GM21367 (cell line): ENCODE measurements around the gene FMNL2.
"Not testable (repeated sequence)": the region's sequence is repeated elsewhere in the genome, so short reads cannot be mapped to it uniquely, and the experiment has no call there.

Source experiments
- ATAC-seq: cut with Tn5 transposase; IDR thresholded peaks from one replicate; pipeline ENCODE4 v1.9.1; 2021; ENCODE audit not compliant: unreplicated experiment

FMNL2 gene

DNA sequence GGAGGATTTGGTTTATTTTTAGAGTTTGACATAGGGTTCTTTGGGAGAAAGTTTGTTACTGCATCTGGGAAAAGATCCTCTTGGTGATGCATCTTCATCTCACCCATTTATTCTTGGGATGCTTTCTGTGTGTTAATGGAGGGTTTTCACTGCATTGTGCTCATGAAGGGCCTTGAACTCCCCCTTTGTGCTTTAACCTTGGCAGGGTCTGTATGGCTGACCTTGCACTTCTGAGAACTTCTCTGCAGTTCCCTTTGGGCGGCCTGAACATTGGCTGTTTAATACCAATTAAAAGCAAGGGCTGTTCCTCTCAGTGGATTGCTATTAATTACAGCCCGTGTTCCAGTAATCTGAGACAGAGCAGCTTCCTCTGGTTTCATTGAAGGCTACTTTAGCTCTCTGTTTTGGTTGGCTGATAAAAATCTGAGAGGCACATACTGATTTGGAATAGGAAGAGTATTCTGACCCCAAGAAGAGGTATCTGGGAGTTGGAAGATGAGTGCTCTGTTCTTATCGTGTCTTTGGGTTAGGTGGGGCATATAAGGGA, 37.5 kb downstream of the FMNL2 start:
- ATAC-seq: no peak

DNA sequence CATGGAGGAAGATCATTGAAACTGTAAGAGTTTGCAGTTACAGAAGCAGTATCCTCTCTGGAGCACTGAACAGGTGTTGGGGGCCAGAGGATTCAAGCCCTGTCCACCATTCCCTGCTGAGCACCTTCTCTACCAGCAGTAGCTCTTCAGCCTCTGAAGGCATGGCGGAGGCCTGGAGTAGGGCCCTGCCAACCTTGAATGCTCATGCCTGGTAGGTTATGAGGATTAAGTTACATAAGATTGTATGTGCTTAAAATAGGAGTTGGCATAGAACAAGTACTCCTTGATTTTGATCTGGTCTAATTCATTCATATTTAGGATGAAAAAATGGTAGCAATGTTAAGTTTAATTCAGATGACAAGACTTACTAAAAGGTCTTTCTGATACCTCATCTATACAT, 40.2 kb downstream of the FMNL2 start:
- no peak for ATAC-seq

DNA sequence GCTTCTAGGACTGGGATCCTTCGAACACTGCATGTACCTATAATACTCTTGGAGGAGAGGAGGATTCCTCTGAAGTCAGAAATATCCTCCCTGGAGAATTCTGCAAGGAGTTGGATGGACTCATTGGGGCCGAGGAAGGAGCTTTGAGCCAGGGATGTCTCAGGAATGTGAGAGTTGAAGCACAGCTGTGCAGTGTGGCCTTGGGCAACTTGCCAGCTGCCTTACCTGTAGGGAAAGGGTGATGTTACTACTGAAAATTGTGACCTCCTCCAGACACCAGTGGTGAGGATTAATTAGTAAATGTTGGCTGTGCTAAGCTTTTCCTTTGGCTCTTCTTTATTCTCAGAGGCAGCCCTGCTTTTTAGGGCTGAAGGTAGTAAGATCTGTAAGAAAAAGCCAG, 41.4 kb downstream of the FMNL2 start:
- ATAC-seq: no peak

- no peak for ATAC-seq
These were observed 42.0 kb downstream of the FMNL2 start for GRCh38 chr2:152376968-152377367.

- ATAC-seq: no peak
These were observed 44.1 kb downstream of the FMNL2 start for GRCh38 chr2:152379089-152379488.

GRCh38 chr2:152380261-152381055, 45.5 kb downstream of the FMNL2 start:
- no peak for ATAC-seq

DNA sequence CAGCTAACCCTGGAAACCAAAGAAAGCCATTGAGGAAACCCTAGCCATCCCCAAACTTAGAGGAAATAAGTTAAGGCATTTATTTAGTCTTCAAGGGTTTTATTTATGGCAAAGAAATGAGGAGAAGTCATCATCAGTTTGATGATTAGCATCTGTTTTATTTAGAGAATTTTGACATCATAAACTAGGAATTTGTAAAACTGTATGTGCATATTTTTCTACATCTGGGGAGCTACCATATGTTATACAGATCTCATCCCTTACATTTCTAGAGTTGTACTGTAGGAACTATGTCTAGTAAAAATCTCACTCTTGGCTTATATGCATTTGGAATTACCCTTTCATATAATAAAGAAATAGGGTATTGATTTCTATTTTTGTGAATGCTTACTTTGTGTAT, 48.7 kb downstream of the FMNL2 start:
- no peak for ATAC-seq

GRCh38 chr2:152384992-152385391, 50.0 kb downstream of the FMNL2 start:
- ATAC-seq: no peak

DNA sequence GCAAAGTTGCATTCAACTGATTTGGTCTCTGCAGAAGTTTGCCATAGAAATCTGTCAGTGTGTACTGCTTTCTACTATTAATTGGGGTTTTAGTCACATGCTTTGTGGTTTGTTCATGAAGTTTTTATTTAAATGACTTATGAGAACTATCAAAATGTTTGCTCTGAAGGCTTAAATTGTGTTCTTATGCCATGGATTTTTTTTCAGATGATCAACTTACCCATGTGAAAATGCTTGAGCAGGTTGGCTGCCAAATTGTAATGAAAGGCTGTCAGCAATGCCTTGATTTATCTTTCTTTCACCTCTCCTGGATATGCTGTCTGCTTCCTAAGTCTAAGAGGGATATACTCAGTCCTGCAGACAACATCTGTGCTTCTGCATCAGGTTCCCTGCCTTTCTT, 50.7 kb downstream of the FMNL2 start:
- ATAC-seq: no peak

DNA sequence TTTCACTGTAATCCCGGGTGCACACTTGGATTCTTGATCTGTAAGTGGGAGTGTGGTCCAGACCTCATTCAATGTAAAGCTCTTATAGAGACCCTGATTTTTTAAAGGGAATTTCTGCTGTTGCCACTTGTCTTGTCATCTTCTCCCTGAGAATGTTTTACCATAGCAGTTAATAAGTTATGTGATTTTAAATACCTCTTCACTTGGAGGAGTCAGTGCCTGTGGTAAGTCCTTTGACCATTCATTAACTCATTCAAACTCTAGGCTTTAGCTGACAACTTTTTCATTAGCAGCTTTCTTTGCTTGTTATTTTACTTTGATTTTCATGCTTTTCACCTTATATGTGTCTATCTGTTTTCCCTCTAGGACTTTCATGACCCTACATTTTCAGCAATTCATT, 51.3 kb downstream of the FMNL2 start:
- no peak for ATAC-seq

DNA sequence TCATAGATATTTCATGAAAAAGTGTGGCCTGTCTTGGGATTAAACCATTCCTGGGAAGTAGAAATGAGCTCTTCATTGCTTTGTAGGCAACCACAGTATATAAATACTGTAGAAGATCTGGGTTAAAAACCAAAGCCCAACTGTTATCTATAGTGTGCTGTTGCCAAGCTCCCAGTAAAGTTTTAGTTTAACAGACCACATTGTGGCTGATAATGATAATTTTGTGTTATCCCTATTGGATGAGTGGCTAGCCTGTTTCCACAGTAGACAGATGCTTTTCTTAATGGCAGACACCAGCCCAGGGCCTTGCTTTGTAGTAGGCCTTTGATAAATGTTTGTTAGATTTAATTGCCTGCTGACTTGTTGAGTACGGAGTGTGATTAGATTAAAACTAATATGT, 52.1 kb downstream of the FMNL2 start:
- no peak for ATAC-seq

- not testable (repeated sequence) for ATAC-seq
These were observed 53.3 kb downstream of the FMNL2 start for GRCh38 chr2:152388269-152388668.

GRCh38 chr2:152389483-152389882, 54.5 kb downstream of the FMNL2 start:
- ATAC-seq: no peak

DNA sequence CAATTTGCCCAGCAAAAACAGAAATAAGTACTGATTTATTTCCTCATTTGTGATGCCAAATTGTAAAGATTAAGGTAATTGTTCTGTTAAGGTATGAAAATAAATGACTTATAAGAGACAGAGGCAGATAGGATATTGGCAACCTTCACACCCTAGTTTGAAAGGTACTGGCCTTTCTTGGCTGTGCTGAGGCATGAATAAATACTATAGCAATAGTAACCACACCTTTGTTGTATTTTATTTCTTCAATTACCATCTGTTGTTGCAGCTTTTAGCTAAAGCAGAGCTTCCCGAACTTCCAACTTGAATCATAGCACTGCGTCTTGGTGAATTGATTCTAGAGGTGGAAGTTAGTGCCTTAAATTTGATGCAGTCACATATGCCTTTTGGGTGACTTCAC, 55.9 kb downstream of the FMNL2 start:
- no peak for ATAC-seq

GRCh38 chr2:152391318-152391717, 56.3 kb downstream of the FMNL2 start:
- no peak for ATAC-seq

DNA sequence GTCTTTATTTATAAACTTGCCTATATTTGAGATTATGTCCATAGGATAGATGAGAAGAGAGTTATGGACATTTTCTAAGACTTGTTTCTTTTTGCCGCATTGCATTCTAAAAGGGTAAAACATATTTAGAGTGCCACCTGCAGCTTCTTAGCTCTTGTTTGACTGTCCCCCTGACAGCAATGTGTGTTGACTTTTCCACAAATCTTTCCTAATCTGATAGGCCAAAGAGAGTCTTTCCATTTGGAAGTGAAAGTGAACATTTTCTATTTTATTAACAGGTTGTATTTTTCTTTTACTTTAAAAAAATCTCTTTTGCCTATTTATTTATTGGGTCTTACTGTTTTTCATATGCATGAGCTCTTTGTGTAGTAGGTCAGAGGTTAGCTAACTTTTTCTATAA, 58.4 kb downstream of the FMNL2 start:
- no peak for ATAC-seq

GRCh38 chr2:152394326-152394725, 59.4 kb downstream of the FMNL2 start:
- no peak for ATAC-seq

- ATAC-seq: no peak
These were observed 60.1 kb downstream of the FMNL2 start for GRCh38 chr2:152395103-152395502.

DNA sequence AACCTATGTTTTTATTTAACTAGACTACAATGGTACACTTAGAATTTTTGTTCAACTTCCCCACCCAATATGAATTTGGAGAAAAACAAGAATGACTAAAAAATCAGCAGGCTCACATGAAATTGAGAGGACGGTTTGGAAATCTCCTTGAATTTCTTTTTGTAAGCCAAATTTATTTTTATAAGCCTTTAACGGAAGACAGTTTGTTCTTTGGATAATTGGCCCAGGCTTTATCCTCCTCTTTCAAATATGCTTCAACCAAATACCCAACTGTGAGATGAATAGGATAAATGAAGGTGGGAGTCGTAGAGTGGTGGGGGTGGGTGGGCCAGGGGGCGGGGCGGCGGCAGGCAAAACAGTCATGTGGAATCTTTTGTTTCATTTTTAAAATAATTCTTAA, 60.6 kb downstream of the FMNL2 start:
- no peak for ATAC-seq

DNA sequence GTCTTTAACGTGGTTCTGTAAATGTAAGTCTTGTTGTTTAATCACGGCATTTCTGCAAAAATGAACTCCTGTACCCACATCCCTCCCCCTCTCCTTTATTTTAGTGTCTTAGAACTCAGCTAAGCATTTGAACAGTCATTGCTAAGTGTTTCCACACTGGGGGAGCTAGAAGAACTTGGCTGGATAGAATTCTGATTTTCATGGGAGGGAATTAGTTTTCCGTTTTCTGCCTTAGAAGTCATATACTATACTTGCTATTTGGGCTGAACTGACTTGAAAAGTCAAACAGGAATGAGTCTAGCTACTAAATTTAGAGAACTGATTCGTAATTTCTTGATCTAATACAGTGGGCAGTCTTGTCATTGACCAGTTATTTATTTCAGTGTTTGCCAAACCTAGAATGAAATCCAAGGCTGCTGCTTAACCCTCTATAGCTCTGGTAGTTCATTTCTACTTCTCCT, 61.1 kb downstream of the FMNL2 start:
- no peak for ATAC-seq

DNA sequence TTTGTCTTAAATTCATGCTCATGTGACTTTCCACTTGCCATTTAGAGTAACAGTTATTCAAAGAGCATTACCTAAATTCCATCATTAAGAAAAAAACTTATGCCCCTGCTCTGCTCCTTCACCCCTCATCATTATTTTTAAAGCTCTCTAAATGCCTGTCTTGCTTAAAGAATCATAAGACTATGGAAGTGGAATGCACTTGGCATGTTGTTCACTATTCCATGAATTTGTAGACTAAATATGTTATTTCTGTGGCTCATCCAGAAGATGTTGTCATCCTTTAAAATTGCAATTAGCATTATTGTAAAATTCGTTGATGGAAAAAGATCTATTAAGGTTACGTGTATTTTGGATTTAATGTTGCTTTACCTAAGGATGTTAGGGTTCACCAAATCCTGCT, 61.8 kb downstream of the FMNL2 start:
- ATAC-seq: no peak

GRCh38 chr2:152399003-152399402, 64.0 kb downstream of the FMNL2 start:
- ATAC-seq: no peak
